Stimulated activated CD8-positive, alpha-beta memory T cell treated with anti-CD3 and anti-CD28 coated beads, Interleukin-12 subunit alpha, Interleukin-12 subunit beta, amount 100 ng/mL, for 1 hour (primary cell): ENCODE measurements around the gene SPINT2.
"Not testable (repeated sequence)": the region's sequence is repeated elsewhere in the genome, so short reads cannot be mapped to it uniquely, and the experiment has no call there.

ENCODE experiments used
- DNase-seq: peaks from one replicate; pipeline ENCODE4 v3.0.0-alpha.2; 2020; ENCODE audit warnings: low read depth

SPINT2 gene

GRCh38 chr19:38264486-38265212 is at the start of gene SPINT2:
SPINT2 (plus strand) TSS chr19:38264573; CDS start chr19:38264893, 320 bp downstream.
- peak; percentile 36 for DNase-seq

GRCh38 chr19:38216785-38217641 is 47.4 kb upstream of the SPINT2 start:
- no peak for DNase-seq

GRCh38 chr19:38218204-38218603 is 46.2 kb upstream of the SPINT2 start:
- DNase-seq, result no peak

- no peak for DNase-seq
Measured at GRCh38 chr19:38219221-38219620, 45.2 kb upstream of the SPINT2 start.

GRCh38 chr19:38221421-38221820 is 43.0 kb upstream of the SPINT2 start:
- DNase-seq, result no peak

GRCh38 chr19:38221919-38222830 is 42.2 kb upstream of the SPINT2 start:
- no peak for DNase-seq

- no peak for DNase-seq
Measured at GRCh38 chr19:38223119-38223523, 41.3 kb upstream of the SPINT2 start.

GRCh38 chr19:38223617-38224013 is 40.8 kb upstream of the SPINT2 start:
- DNase-seq, result no peak

GRCh38 chr19:38224014-38224862 is 40.1 kb upstream of the SPINT2 start, which contains the start of gene DPF1:
DPF1 (minus strand) TSS chr19:38224222; CDS start chr19:38224142, 80 bp downstream.
- DNase-seq, result no peak

GRCh38 chr19:38224863-38225218 is 39.5 kb upstream of the SPINT2 start:
- DNase-seq, result not testable (repeated sequence)

GRCh38 chr19:38227287-38228004 is 36.9 kb upstream of the SPINT2 start:
- no peak for DNase-seq

- DNase-seq, result no peak
Measured at GRCh38 chr19:38228005-38228377, 36.4 kb upstream of the SPINT2 start.

GRCh38 chr19:38228491-38229439 is 35.6 kb upstream of the SPINT2 start:
- no peak for DNase-seq

GRCh38 chr19:38229585-38230073 is 34.7 kb upstream of the SPINT2 start:
- peak; percentile 23 for DNase-seq

- not testable (repeated sequence) for DNase-seq
Measured at GRCh38 chr19:38230506-38231133, 33.8 kb upstream of the SPINT2 start.

GRCh38 chr19:38231918-38232317 is 32.5 kb upstream of the SPINT2 start:
- DNase-seq, result no peak

- DNase-seq, result peak; percentile 54
Measured at GRCh38 chr19:38233740-38234251, 30.6 kb upstream of the SPINT2 start.

- DNase-seq, result no peak
Measured at GRCh38 chr19:38234615-38235014, 29.8 kb upstream of the SPINT2 start.
